Measurements from ENCODE around the gene STK40. TPM values are rescaled to one million over a fixed set of nuclear protein-coding genes. Genes with fewer than 3 reads are reported as not detected.

Gene STK40
- 6.9 to 12.5 TPM (median 10.5 TPM) in 5 replicates for total RNA-seq (2022; extraction: Qiagen RNA extraction; ENCODE audit: low read depth)

GRCh38 chr1:36385410-36386264 is at the start of gene STK40:
STK40 (minus strand) TSS chr1:36385924; CDS start chr1:36361332, 24,592 bp downstream.

GRCh38 chr1:36397378-36398230 is 11.9 kb upstream of the STK40 start, which contains the start of gene LSM10:
LSM10 (minus strand) TSS chr1:36397908; CDS start chr1:36394129, 3,779 bp downstream.

GRCh38 chr1:36323636-36324352 is 61.9 kb downstream of the STK40 start, which contains the start of gene EVA1B:
EVA1B (minus strand) TSS chr1:36323645; CDS start chr1:36323037, 608 bp downstream.

GRCh38 chr1:36306210-36306901 is 79.4 kb downstream of the STK40 start, which contains the start of gene SH3D21:
SH3D21 (plus strand) TSS chr1:36306368; CDS start chr1:36306421, 53 bp downstream.

Other genes starting within 250 kb of the STK40 start
- 62.4 to 92.6 TPM (median 81.1 TPM) in 5 replicates for gene TRAPPC3, start 236.4 kb downstream of the STK40 start, total RNA-seq (2022; extraction: Qiagen RNA extraction; ENCODE audit: low read depth)
- gene MAP7D1, start 229.8 kb downstream of the STK40 start, total RNA-seq (2022; extraction: Qiagen RNA extraction; ENCODE audit: low read depth) = 132 to 179 TPM (median 162 TPM) in 5 replicates
- gene THRAP3, start 161.5 kb downstream of the STK40 start, total RNA-seq (2022; extraction: Qiagen RNA extraction; ENCODE audit: low read depth) = 60.8 to 76.1 TPM (median 70.3 TPM) in 5 replicates
- 1.2 to 2.8 TPM (median 2.1 TPM) in 5 replicates for gene SH3D21, start 79.6 kb downstream of the STK40 start, total RNA-seq (2022; extraction: Qiagen RNA extraction; ENCODE audit: low read depth)
- gene EVA1B, start 62.3 kb downstream of the STK40 start, total RNA-seq (2022; extraction: Qiagen RNA extraction; ENCODE audit: low read depth) = 6.7 to 27.6 TPM (median 24.8 TPM) in 5 replicates
- gene LSM10, start 12.0 kb upstream of the STK40 start, total RNA-seq (2022; extraction: Qiagen RNA extraction; ENCODE audit: low read depth) = 30.6 to 46.9 TPM (median 45.1 TPM) in 5 replicates
- gene OSCP1, start 64.5 kb upstream of the STK40 start, total RNA-seq (2022; extraction: Qiagen RNA extraction; ENCODE audit: low read depth) = 4.4 to 6.1 TPM (median 5.4 TPM) in 5 replicates
- gene MRPS15, start 78.5 kb upstream of the STK40 start, total RNA-seq (2022; extraction: Qiagen RNA extraction; ENCODE audit: low read depth) = 79.5 to 99.0 TPM (median 80.9 TPM) in 5 replicates
- not detected in 5 replicates for gene CSF3R, start 97.0 kb upstream of the STK40 start, total RNA-seq (2022; extraction: Qiagen RNA extraction; ENCODE audit: low read depth)